DMS114 treated with DMSO at 0.1 percent for 48 hours (cell line): ENCODE results near the gene MITF.
"Not testable (repeated sequence)": the region's sequence is repeated elsewhere in the genome, so short reads cannot be mapped to it uniquely, and the experiment has no call there.

Experiments
- DNase-seq: peaks from one replicate; lab custom pipeline; 2025; ENCODE audit not compliant: unreplicated experiment; lab: John Stamatoyannopoulos, UW

The MITF gene

DNA sequence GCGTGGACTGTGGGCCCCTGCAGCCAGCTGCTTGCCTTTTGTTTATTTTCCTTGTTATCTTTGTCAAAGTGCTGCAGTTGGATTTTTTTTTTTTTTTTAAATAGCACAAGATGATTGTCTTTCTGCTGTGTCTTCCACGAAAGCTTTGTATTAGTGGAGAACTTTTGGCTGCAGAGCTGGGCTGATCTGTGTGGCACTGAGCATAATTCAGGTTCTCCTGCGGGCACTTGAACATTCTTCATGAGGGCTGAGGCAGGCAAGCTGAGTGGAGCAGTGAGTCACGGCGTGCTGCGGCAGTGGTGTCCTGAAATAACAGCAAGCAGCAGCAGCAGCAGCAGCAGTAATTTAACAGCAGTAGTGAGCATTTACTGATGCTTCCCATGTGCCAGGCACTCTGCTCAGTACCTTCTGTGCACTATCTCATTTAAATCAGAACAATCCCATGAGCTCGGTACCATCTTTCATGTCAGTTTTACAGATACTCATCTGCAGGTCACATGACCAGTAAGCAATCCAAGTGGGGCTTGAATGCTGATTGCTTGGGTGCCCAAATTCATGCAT, 45.8 kb downstream of the MITF start:
- no peak for DNase-seq

DNA sequence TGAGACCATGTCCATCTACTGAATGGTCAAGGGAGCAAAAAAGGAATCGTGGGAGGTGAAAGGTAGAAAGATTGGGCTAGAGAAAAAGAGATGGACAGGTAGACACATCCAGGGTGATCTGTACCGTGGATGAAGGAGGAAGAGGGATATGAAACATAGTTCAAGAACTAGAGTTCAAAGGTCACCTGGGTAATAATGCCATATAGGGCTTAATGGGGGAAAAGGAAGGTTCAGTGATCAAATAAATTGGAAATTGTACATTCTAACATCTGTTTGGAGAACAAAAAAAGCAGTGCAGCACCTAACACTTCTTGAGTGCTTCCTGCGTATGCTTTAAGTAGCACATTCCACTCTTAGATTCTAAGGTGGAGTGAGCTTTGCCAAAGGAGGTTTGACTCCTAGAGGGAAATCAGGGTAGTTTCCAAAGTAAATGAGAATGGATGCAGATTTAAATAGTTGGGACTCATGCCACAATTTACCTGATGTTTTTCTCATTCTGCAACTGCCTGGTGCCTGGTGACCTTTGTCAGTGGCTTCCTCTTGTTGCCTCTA, 46.6 kb downstream of the MITF start:
- DNase-seq, result no peak

DNA sequence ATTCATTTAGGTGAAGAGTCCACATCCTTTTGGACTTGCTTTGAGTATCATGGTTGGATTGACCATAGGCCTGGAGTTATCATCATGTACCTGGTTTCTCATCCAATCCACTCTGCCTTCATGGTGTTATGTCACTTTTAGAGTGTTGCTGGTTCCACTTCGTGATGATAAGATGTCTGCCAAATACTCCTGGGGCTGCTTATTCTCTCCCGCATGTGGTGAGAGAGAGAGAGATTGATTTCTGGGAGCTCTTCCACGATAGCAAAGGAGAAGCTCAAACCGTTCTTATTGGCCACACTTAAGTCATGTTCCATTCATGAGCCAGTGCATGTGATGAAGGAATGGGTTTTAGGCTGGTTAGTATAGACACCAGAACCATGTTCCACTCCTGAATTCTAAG, 47.6 kb downstream of the MITF start:
- no peak for DNase-seq

DNA sequence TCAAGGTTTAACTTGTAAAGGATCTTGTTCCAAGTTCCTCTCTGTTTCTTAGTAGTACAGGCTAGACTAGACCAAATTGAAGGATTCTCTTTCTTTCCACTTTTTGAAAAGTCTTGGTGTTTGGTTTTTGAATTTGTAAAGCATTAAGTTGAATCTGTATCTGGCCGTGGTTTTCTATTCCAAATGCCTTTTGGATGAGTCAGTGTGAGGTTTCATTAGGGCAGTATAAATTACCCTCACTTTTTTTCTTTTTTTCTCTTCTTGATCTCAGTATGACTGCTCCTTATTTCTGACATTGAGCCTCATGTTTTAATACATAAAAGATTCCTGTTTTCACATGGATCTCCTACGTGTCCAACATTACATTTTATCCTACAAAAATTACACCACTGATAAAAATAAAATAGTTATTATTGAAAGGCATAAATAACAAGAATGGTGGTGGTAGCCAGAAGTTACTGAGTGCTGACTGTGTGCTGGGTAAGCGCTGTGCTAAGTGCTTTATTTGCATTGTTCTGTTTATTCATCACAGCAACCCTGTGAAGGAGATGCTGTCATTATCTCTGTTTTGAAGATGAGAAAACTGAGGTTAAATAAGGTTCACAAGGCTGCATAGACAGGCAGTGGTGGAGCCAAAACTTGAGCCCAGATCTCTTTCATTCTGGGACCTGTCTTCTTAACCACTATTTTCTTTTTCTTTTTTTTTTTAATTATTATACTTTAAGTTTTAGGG, 48.3 kb downstream of the MITF start:
- DNase-seq, result no peak

DNA sequence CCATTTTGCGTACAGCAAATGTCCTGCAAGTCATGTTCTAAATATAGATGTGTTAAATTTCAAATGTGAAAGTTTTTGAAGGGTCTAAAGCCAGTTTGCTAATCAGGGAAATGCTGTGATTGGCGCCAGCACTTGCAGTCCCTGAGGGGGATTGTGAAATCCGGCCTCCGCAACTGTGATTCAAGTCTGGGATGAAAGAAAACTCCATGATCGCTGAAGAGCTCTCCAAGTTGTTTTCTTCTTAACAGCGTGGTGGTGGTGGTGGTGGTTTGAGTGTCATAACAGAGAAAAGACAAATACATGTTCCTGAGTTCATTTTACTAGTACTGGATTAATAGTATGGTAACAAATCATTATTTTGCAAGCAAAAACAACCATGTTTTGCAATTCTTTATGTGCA, 51.8 kb downstream of the MITF start:
- peak; percentile 49 for DNase-seq

GRCh38 chr3:69791919-69792399, 52.7 kb downstream of the MITF start:
- peak; percentile 41 for DNase-seq

GRCh38 chr3:69796126-69796525, 56.9 kb downstream of the MITF start:
- not testable (repeated sequence) for DNase-seq

GRCh38 chr3:69803681-69804270, 64.5 kb downstream of the MITF start:
- no peak for DNase-seq

- no peak for DNase-seq
Observed at GRCh38 chr3:69805491-69805890, 66.2 kb downstream of the MITF start.

- no peak for DNase-seq
Observed at GRCh38 chr3:69806735-69807438, 67.6 kb downstream of the MITF start.

- DNase-seq, result no peak
Observed at GRCh38 chr3:69807674-69808073, 68.4 kb downstream of the MITF start.

DNA sequence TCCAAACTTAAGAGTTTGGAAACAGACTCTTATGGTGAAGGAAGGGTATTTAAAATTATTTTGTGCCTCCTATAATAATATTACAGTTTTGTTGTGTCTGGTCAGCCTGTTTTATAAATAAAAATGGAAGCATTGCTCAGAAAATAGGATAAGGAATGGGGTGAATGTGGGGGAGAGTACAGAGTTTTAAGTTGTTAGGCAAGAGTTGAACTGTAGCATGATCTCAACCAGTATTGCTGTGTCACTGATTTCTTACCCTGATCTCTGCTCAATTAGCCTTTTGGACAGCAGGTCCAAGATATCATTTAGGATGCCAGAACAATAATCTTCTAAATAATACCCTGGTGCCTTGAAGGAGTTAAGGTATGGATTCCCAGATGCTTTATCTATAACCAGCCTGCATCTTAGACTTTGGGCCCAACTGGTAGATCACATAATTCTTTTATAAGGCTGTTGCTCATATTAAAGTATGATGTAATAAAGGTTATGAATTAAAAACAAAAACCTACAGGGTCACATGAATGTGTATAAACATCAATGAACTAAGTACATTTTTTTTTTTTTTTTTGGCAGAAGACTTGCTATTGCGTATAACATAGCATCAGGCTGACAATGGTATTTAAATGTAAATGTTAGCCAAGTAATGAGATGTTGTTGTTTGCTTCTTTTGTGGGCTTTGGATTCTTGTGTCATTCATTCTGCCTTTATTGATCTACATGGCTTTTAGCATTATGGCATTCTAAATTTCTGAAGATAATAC, 70.0 kb downstream of the MITF start:
- DNase-seq, result no peak

DNA sequence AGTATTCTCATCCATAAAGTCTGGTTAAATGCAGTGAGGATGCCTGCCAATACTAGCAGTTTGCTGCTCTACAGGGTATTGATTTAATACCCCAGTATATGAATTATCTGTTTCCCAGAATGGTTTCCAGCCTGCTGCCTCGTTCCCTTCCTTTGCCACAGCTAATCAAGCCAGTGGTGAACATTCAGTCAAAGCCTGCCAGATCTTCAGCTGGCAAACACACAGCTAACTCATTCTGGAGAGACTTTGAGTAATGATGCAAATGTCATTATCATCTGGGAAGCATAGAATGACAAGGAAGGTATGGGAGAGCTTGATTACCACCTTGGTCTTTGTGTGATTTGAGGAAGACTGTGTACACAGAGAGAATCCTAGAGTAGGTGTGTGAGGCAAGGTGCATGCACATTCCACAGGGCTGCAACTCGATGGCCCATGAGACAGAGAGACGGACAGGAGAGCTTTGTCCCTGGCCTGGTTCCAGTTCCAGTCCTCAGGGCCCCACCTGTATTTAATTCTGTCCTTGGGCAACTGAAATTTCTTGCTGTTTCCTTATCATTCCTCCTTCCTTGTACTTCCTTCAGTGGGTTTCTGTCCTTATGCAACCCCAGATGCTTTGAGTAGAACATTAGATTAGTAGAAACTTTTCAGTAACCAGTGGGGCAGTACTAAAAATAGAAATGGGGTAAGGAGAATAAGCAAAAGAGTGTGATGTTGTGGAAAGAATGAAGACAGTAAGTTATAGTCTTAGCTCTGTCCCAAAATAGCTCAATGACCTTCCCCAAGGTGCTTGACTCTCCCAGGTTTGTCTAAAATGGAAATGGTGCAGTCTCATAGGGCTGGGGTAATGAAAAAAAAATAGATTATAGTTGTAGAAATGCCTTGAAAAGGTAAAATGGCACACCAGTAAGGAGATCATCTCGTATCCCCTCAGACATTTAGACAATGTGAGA, 72.5 kb downstream of the MITF start:
- DNase-seq, result no peak

DNA sequence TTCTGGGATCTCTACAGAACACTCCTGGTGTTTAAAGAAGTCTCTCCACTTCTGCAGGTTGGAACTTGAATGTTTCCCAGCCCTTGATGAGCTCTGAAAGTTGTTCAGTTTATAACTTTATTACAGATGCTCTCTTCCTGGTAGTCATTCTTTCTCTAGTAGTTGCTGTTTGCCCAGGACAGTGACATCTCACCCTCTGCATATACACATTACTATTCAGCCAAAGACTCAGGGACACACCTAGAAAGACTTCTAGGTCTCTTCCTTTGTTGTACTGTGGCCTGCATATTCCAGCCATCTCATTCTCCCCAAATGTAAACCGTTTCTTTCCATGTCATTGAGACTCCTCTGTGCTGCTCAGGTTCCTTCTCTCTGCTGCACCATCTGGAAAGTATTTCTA, 76.7 kb downstream of the MITF start:
- DNase-seq, result no peak

- no peak for DNase-seq
Observed at GRCh38 chr3:69817988-69818387, 78.7 kb downstream of the MITF start.

DNA sequence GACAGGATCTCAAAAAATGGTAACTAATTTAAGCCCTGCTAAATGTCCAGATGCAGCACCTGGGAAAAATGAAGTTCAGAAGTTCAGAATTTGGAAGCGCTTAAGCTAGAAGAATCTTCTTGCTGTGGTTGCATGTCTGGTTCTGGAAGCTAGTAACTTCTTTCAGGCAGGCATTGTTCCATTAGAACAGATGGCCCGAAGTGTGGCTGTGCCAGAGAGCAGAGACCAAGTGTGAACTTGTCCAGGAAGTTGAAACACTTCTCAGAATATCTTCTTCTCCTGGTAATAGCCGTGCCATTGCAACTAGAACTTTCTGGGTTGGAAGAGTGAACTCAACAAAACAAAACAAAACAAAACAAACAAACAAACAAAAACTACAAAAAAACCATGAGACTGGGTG, 80.0 kb downstream of the MITF start:
- DNase-seq, result no peak

DNA sequence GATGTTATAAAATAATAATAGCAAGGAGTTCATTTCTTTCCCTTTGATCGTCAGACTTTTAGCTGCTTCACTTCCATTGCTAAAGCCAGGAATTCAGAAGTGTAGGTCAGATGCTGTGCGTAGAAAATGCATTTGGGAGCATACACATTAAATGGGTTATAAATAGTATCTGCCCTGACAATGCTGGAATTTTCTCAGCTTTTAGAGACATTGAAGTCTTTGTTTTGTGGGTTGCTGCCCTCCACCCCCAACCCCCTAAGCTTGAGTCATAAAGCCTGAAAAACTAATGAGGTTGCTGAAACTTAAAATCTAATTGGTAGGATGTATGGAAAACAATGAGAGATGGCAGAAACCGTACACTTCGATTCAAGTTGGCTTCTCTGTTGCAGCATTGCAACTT, 81.9 kb downstream of the MITF start:
- DNase-seq, result no peak

- no peak for DNase-seq
Observed at GRCh38 chr3:69823743-69824142, 84.5 kb downstream of the MITF start.

- no peak for DNase-seq
Observed at GRCh38 chr3:69825446-69825845, 86.2 kb downstream of the MITF start.

DNA sequence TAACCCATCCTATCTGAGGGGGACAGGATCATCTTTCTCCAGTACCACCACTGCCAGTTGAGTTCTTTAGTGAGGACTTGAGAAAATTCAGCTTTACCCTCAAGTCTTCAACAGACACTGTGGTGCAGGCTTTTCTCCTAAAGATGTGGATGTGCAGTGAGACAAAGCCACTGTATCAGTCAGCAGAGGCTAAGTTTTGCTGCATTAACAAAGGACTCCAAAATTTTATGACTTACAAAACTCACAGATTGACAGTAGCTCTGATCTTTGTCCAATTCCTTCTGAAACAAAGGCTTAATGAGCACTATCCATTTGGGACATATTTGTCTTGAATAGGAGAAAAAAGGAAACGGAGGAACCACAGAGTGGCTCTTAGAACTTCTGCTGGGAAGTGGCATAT, 87.9 kb downstream of the MITF start:
- no peak for DNase-seq
